Mesenchymal stem cell (in vitro differentiated cells and primary cell): ENCODE data around the gene SYS1.

Experiments
- DNase-seq: peaks from one replicate; pipeline ENCODE4 v3.0.0-alpha.2; 2013
- H2AFZ ChIP-seq: one replicate; pipeline ENCODE4 v1.6.1; 2013; ENCODE audit warnings: low read depth, mild to moderate bottlenecking, control low read depth, inconsistent platforms, low read length, moderate library complexity
- H2AK5ac ChIP-seq: 2 replicates; pipeline ENCODE4 v1.6.1; 2013; ENCODE audit warnings: low read length, moderate library complexity, mild to moderate bottlenecking, inconsistent platforms; ENCODE audit not compliant: severe bottlenecking
- H2BK120ac ChIP-seq: one replicate; pipeline ENCODE4 v1.6.1; 2013; ENCODE audit warnings: low read depth, mild to moderate bottlenecking, inconsistent platforms, low read length, moderate library complexity
- H2BK12ac ChIP-seq, 2 experiments: one replicate each; pipeline ENCODE4 v1.6.1; 2013; ENCODE audit warnings: inconsistent platforms in 2 of 2, low read length in 2 of 2, mild to moderate bottlenecking in 2 of 2, moderate library complexity in 2 of 2, control low read depth in 1 of 2
- H2BK15ac ChIP-seq: one replicate; pipeline ENCODE4 v1.6.1; 2013; ENCODE audit warnings: mild to moderate bottlenecking, low read depth, inconsistent platforms; ENCODE audit not compliant: poor library complexity, severe bottlenecking
- H2BK5ac ChIP-seq: 2 replicates; pipeline ENCODE4 v1.6.1; 2013; ENCODE audit warnings: low read depth, mild to moderate bottlenecking, low read length, control low read depth, inconsistent platforms; ENCODE audit not compliant: poor library complexity, severe bottlenecking
- H3K14ac ChIP-seq, 2 experiments: one replicate each; pipeline ENCODE4 v1.6.1; 2013; ENCODE audit warnings: inconsistent platforms in 2 of 2, low read length in 2 of 2, control low read depth in 1 of 2, mild to moderate bottlenecking in 1 of 2, moderate library complexity in 1 of 2
- H3K18ac ChIP-seq, 2 experiments: one replicate each; pipeline ENCODE4 v1.6.1; 2013; ENCODE audit warnings: inconsistent platforms in 2 of 2, low read length in 2 of 2, control low read depth in 1 of 2, low read depth in 1 of 2, mild to moderate bottlenecking in 1 of 2
- H3K23ac ChIP-seq, 2 experiments: one replicate each; pipeline ENCODE4 v1.6.1; 2013; ENCODE audit warnings: inconsistent platforms in 2 of 2, low read length in 2 of 2, mild to moderate bottlenecking in 2 of 2, moderate library complexity in 2 of 2, control low read depth in 1 of 2
- H3K27ac ChIP-seq: 2 replicates; pipeline ENCODE4 v1.5.1; 2013; ENCODE audit warnings: mild to moderate bottlenecking, moderate library complexity, low read length, control low read depth, inconsistent platforms; ENCODE audit not compliant: poor library complexity, severe bottlenecking
- H3K27me3 ChIP-seq, 2 experiments: 2 replicates each; pipeline versions ENCODE4 v1.6.1 to v1.7.0; 2013; ENCODE audit warnings: low read length in 2 of 2, mild to moderate bottlenecking in 2 of 2, moderate library complexity in 2 of 2, control low read depth in 1 of 2, inconsistent platforms in 1 of 2; ENCODE audit not compliant: control insufficient read depth in 1 of 2, insufficient read depth in 1 of 2
- H3K36me3 ChIP-seq, 2 experiments: 2 replicates each; pipeline versions ENCODE4 v1.6.1 to v1.7.0; 2013; ENCODE audit warnings: low read length in 2 of 2, control low read depth in 1 of 2, inconsistent platforms in 1 of 2, low read depth in 1 of 2, mild to moderate bottlenecking in 1 of 2; ENCODE audit not compliant: insufficient read depth in 2 of 2, control insufficient read depth in 1 of 2
- H3K4ac ChIP-seq, 2 experiments: one replicate each; pipeline ENCODE4 v1.6.1; 2013; ENCODE audit warnings: inconsistent platforms in 2 of 2, low read length in 2 of 2, mild to moderate bottlenecking in 2 of 2, moderate library complexity in 2 of 2, control low read depth in 1 of 2, low read depth in 1 of 2
- H3K4me1 ChIP-seq: 2 replicates; pipeline ENCODE4 v1.6.1; 2013; ENCODE audit warnings: low read depth, low read length, control low read depth; ENCODE audit not compliant: control insufficient read depth, insufficient read depth
- H3K4me2 ChIP-seq: 2 replicates; pipeline ENCODE4 v1.6.1; 2013; ENCODE audit warnings: low read length, mild to moderate bottlenecking, inconsistent platforms; ENCODE audit not compliant: poor library complexity, severe bottlenecking
- H3K4me3 ChIP-seq, 2 experiments: 2 replicates each; pipeline versions ENCODE4 v1.5.1 to v1.7.0; 2013; ENCODE audit warnings: low read length in 2 of 2, mild to moderate bottlenecking in 2 of 2, control low read depth in 1 of 2, low read depth in 1 of 2; ENCODE audit not compliant: insufficient read depth in 1 of 2
- H3K79me1 ChIP-seq: replicated peaks from 2 replicates; pipeline ENCODE4 v1.6.1; 2013; ENCODE audit warnings: mild to moderate bottlenecking, control low read depth, low read length, inconsistent platforms; ENCODE audit not compliant: poor library complexity, severe bottlenecking
- H3K9ac ChIP-seq: 2 replicates; pipeline ENCODE4 v1.7.0; 2013; ENCODE audit warnings: mild to moderate bottlenecking, low read length, moderate library complexity
- H3K9me3 ChIP-seq: 2 replicates; pipeline ENCODE4 v1.7.0; 2013; ENCODE audit warnings: mild to moderate bottlenecking, low read length; ENCODE audit not compliant: control insufficient read depth
- H4K8ac ChIP-seq: one replicate; pipeline ENCODE4 v1.6.1; 2013; ENCODE audit warnings: inconsistent platforms, mild to moderate bottlenecking, low read length, moderate library complexity
- H4K91ac ChIP-seq: one replicate; pipeline ENCODE4 v1.6.1; 2013; ENCODE audit warnings: mild to moderate bottlenecking, low read length, inconsistent platforms
- WGBS: methylation state at CpG from one replicate; pipeline ENCODE4 v1.1.7; 2013; ENCODE audit warnings: mixed read lengths; 5-methylcytosine and 5-hydroxymethylcytosine counted together

The SYS1 gene

GRCh38 chr20:45345104-45345936 lies 17.6 kb upstream of the SYS1 start:
- Histone ChIP-seq H2AFZ (no peak overlapping the region), H2AK5ac (peak overlapping the region; percentile 55), H2BK5ac (no peak overlapping the region), H3K27ac (peak overlapping the region; percentile 14), H3K4me1 (peaks cover 54% of the 10 kb centered on the region), H3K23ac (no peak overlapping the region), H3K4me2 (peak overlapping the region; percentile 64), H2BK12ac (peak overlapping the region in 1 of 2 experiments; percentile 27), H3K4ac (no peak overlapping the region), H3K18ac (peak overlapping the region; percentile 0 to 7), H3K36me3 (peaks cover 9 to 11% of the 10 kb centered on the region in 2 experiments), H4K91ac (no peak overlapping the region), H3K9ac (peak overlapping the region; percentile 89), H3K4me3 (peak overlapping the region in 1 of 2 experiments; percentile 81), H2BK15ac (peak overlapping the region; percentile 54), H4K8ac (no peak overlapping the region), H3K14ac (no peak overlapping the region), H3K27me3 (no peaks in the 10 kb centered on the region), H2BK120ac (peak overlapping the region; percentile 50), H3K79me1 (no peaks in the 10 kb centered on the region), H3K9me3 (no peaks in the 10 kb centered on the region)
- WGBS, result 85% methylated on average over 6 of the region's 9 CpGs
- DNase-seq, result no peak

GRCh38 chr20:45346291-45346718 lies 16.7 kb upstream of the SYS1 start:
- H4K8ac ChIP-seq, result no peak overlapping the region
- H3K9ac ChIP-seq, result peak overlapping the region; percentile 89
- no peak overlapping the region for H2BK5ac ChIP-seq
- H2BK12ac ChIP-seq, result no peak overlapping the region
- H3K27me3 ChIP-seq, result no peaks in the 10 kb centered on the region
- DNase-seq, result no peak
- peaks cover 0 to 4% of the 10 kb centered on the region in 2 experiments for H3K36me3 ChIP-seq
- H2BK120ac ChIP-seq, result no peak overlapping the region
- no peak overlapping the region for H2AFZ ChIP-seq
- H3K4ac ChIP-seq, result peak overlapping the region; percentile 20 to 25
- 53% methylated on average over 3 of the region's 3 CpGs for WGBS
- H3K27ac ChIP-seq, result peak overlapping the region; percentile 35
- H3K79me1 ChIP-seq, result no peaks in the 10 kb centered on the region
- H3K14ac ChIP-seq, result peak overlapping the region in 1 of 2 experiments; percentile 49
- H3K23ac ChIP-seq, result no peak overlapping the region
- H3K18ac ChIP-seq, result peak overlapping the region; percentile 4 to 41
- peak overlapping the region; percentile 11 for H2AK5ac ChIP-seq
- H3K4me1 ChIP-seq, result peaks cover 47% of the 10 kb centered on the region
- peak overlapping the region; percentile 43 to 81 for H3K4me3 ChIP-seq
- H3K4me2 ChIP-seq, result peak overlapping the region; percentile 64
- no peak overlapping the region for H2BK15ac ChIP-seq
- no peaks in the 10 kb centered on the region for H3K9me3 ChIP-seq
- no peak overlapping the region for H4K91ac ChIP-seq

- Histone ChIP-seq H2AK5ac (peak overlapping the region; percentile 11), H3K4me2 (peak overlapping the region; percentile 64), H3K14ac (no peak overlapping the region), H2AFZ (no peak overlapping the region), H4K91ac (no peak overlapping the region), H3K4me1 (peaks cover 43% of the 10 kb centered on the region), H3K23ac (no peak overlapping the region), H3K27ac (peak overlapping the region; percentile 35), H2BK5ac (no peak overlapping the region), H3K9ac (peak overlapping the region; percentile 89), H2BK12ac (no peak overlapping the region), H3K79me1 (no peaks in the 10 kb centered on the region), H3K27me3 (no peaks in the 10 kb centered on the region), H2BK15ac (no peak overlapping the region), H4K8ac (no peak overlapping the region), H2BK120ac (no peak overlapping the region), H3K9me3 (no peaks in the 10 kb centered on the region), H3K18ac (peak overlapping the region in 1 of 2 experiments; percentile 45), H3K4me3 (peak overlapping the region; percentile 75 to 81), H3K4ac (no peak overlapping the region), H3K36me3 (peaks cover 0 to 4% of the 10 kb centered on the region in 2 experiments)
- 40% methylated on average over 5 of the region's 5 CpGs for WGBS
- DNase-seq, result no peak
Observed at GRCh38 chr20:45346851-45347250, 16.1 kb upstream of the SYS1 start.

GRCh38 chr20:45347297-45347935 lies 15.5 kb upstream of the SYS1 start:
- Histone ChIP-seq H2AK5ac (no peak overlapping the region), H2BK5ac (no peak overlapping the region), H3K4me3 (peak overlapping the region; percentile 75 to 81), H2BK12ac (peak overlapping the region; percentile 28 to 73), H3K27ac (peak overlapping the region; percentile 9), H3K9me3 (no peaks in the 10 kb centered on the region), H3K4ac (peak overlapping the region; percentile 19 to 42), H3K36me3 (no peaks in the 10 kb centered on the region), H4K91ac (no peak overlapping the region), H3K18ac (peak overlapping the region; percentile 45 to 91), H3K9ac (peak overlapping the region; percentile 89), H2AFZ (peak overlapping the region; percentile 78), H2BK15ac (peak overlapping the region; percentile 4), H3K4me1 (peaks cover 37% of the 10 kb centered on the region), H2BK120ac (no peak overlapping the region), H3K4me2 (peak overlapping the region; percentile 64), H3K23ac (peak overlapping the region in 1 of 2 experiments; percentile 91), H4K8ac (no peak overlapping the region), H3K14ac (peak overlapping the region in 1 of 2 experiments; percentile 45), H3K27me3 (no peaks in the 10 kb centered on the region), H3K79me1 (no peaks in the 10 kb centered on the region)
- no peak for DNase-seq
- WGBS, result 18% methylated on average over 3 of the region's 10 CpGs
